AG08395 (cell line): Measurements from ENCODE around the gene AGPAT4.
A peak's percentile ranks its signal among the peaks of the same experiment; 100 is the strongest.
"Not testable (repeated sequence)": the region's sequence is repeated elsewhere in the genome, so short reads cannot be mapped to it uniquely, and the experiment has no call there.

Experiments
- DNase-seq: peaks from one replicate; pipeline ENCODE4 v3.0.0; 2012; ENCODE audit warnings: mixed read lengths, low spot score

AGPAT4 gene, protein sequence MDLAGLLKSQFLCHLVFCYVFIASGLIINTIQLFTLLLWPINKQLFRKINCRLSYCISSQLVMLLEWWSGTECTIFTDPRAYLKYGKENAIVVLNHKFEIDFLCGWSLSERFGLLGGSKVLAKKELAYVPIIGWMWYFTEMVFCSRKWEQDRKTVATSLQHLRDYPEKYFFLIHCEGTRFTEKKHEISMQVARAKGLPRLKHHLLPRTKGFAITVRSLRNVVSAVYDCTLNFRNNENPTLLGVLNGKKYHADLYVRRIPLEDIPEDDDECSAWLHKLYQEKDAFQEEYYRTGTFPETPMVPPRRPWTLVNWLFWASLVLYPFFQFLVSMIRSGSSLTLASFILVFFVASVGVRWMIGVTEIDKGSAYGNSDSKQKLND

DNA sequence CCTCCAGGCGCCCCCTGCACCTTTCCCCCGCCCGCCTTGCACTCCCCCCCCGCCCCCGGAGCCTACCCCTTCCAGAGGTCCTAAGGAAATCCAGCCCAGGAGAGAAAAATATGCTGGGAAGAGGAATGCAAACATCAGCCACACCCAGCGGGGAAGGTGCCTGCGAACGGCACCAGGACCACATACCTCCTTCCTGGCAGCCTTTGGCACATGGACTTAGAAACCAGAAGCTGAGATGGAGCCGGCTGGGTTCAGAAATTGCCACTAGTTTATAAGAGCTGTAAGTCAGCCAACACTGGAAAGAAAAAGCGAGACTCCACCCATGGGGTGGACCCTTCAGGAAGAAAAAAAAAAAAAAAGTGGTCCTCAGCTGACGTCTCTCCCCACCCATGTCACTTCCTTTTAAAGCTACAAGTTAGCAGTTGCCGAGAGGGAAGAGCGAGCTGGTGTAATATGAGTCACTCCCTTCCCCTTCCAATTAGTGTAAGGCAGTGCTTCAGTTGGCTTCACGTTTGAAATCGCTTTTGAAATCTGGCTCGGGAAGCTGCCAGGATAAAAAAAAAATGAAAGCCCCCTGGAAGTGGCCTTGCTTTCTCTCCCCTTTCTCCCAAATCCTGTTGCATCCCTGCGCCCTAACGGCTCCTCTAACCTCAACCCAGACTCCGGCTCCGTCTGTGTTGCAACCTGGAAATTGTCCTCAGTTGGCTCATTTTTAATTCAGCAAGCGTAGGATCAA, at the start of gene AGPAT4:
Gene AGPAT4 (minus strand): TSS at position 310 of the 736 bp plus-strand sequence. CDS start 41,848 bp downstream, outside the sequence.
- peak; percentile 97 for DNase-seq

DNA sequence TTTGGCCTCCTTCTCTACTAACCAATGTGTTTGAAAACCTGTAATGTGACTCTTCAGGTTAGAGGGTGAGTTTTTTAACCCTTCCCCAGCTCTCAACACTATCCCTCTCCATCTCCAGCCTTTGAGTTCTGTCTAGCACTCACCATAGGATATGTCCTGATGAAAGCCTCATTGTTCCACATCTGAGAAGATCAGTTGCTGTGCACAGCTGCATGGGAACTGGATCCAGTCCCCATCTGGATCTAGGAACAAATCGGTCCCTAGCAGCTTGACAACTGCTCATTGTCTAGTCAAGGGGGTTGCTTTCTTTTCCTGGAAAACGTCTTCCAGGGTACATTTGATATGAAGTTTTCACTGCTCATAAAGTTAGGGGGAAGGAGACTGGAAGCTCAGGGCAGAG, 45.4 kb upstream of the AGPAT4 start:
- DNase-seq, result no peak

DNA sequence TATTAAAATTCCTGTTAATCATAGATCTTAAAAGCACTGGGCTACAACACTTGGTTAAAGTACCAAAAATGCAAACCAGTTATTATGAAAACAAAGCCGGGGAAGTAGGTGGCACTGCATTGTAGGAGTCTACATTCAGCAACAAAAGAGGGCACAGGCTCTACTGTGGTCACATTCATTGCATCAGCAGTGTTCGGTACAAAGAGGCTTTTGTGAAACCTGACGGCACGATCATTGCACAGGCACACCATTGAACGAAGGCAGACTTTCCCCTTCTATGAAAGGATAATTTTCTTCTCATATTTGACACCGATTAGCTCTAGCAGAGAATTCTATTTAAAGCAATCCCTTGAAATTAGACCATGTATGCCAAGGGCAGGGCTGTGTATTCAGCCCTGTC, 44.6 kb upstream of the AGPAT4 start:
- no peak for DNase-seq

DNA sequence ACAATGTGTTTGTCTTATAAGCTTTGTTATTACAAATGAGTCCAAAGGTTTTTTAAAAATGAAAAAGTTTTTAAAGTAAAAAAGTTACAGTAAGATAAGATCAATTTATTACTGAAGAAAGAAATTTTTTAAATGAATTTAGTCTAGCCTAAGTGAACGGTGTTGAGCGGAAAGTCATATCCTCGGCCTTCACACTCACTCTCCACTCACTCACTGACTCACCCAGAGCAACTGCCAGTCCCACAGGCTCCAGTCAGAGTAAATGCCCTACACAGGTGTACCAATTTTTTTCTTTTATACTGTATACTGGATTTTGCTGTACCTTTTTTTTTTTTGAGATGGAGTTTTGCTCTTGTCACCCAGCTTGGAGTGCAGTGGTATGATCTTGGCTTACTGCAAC, 42.7 kb upstream of the AGPAT4 start:
- DNase-seq, result no peak

DNA sequence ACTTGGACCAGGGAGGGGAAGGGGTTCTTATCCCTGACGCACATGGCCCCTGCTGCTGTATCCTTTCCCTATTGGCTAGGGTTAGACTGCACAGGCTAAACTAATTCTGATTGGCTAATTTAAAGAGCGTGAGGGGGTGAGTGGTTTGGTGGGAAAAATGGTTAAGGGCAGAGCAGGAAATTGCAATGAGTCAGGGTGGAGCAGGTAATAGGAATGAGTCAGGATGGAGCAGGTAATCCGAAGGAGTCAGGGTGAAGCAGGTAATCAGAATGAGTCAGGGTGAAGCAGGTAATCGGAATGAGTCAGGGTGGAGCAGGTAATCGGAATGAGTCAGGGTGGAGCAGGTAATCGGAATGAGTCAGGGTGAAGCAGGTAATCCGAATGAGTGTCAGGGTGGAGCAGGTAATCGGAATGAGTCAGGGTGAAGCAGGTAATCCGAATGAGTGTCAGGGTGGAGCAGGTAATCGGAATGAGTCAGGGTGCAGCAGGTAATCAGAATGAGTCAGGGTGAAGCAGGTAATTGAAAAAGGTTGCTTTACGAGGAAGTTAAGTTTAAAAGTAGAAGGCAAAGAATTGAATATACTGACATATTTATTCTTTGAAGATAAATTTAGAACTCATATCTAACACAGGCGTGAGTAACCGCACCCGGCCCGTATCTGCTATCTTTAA, 41.5 kb upstream of the AGPAT4 start:
- DNase-seq, result not testable (repeated sequence)

DNA sequence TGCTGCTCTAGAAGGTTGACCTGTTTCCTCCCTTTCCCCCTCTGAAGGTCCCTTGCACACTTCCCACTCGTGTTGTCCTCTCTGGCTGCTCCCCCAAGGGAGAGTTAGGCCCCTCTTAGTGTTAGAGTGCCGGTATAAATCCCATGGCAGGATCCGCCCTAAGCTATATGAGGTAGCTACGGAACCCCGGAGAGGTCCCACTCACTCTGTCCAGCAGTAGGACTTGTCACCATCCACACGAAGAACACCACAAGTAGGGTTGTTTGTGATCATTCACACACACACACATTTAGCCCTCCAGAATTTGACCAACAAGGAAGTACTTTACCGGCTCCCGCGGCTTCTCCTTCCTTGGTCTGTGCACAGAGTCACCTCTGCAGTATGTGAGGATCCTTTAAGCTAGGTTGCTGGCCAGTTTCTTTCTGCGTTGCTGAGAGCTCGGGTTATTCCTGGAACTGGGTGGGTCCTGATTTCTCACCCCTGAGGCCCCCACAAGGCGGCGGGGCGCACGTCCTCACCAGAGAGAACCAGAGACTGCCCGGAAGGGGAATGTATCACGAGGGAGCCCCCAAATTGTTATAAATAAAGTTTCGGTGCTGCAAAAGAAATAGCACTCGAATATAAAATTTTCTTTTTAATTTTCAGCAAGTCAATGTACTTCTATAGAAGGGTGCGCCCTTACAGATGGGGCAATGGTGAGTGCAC, 40.8 kb upstream of the AGPAT4 start:
- DNase-seq, result not testable (repeated sequence)

DNA sequence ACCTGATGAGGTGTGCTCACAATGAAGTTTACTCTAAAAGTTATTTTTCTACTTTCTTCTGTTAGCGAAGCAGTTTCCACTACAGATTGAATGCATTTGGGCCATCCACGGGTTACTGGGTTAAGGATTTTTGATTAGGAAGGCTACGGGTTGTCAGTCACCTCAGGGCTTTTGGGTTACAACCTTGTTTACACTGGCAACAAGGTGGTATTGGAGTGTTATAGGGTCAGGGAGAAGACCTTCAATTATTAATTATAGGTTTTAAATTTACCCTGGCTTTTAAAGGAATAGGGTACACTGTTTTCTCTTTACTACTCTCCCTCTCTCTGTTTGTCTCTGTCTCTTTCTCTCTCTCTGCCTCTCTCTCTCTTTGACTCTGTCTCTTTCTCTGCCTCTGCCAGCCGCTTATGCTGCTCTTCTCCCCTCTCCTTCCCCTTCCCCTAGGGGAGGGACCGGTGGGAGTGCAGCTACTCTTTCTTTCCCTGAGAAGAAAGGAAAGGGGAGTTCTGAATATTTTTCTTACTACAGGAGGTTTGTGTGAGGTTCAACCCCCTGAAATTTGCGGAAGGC, 40.2 kb upstream of the AGPAT4 start:
- no peak for DNase-seq

DNA sequence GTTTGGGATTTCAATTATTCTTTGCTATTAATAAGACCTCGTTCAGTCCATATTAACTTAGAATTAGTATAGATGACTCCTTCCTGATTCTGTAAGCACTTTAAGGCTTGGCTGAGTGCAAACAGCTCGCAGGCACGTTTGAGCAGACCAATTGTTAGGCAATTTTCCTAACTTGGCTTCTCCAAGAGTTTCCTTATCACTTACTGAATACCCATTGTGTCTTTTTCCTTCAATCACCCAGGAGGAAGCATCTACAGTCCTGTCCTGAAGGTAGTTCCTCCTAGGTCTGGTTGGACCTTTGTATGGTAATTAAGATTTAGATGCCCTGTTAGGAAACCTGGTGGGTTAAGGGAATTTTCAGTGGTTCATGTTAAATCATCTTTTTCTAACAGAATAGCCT, 39.6 kb upstream of the AGPAT4 start:
- DNase-seq, result not testable (repeated sequence)

DNA sequence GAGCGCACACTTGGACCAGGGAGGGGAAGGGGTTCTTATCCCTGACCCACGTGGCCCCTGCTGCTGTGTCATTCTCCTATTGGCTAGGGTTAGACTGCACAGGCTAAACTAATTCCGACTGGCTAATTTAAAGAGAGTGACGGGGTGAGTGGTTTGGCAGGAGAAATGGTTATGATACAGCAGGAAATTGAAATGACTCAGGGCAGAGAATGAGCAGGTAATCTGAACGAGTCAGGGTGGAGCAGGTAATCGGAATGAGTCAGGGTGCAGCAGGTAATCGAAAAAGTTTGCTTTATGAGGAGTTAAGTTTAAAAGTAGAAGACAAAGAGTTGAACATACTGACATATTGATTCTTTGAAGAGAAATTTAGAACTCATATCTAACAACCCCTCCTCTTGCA, 35.9 kb upstream of the AGPAT4 start:
- DNase-seq, result not testable (repeated sequence)

DNA sequence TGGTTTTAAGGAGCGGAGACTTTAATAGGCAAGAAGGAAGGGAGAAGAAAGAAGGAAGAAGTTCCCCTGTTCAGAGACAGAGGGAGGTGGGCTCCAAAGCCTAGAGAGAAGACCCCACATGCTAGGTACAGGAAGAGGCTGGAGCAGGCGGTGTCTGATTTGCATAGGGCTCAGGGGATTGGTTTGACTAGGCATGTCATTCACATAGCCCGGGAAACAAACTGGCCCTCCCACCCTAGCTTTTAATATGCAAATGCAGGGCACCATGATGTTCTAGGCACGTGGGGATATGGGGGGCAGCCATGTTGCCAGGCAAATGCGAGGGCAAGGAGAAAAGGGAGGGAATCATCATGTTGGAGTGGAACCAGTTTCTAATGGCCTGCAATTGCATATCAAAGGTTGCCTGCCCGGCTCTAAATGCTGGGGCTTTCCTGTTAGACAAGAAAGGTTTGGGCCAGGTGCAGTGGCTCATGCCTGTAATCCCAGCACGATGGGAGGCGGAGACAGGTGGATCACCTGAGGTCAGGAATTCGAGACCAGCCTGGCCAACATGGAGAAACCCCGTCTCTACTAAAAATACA, 34.3 kb upstream of the AGPAT4 start:
- DNase-seq, result no peak

DNA sequence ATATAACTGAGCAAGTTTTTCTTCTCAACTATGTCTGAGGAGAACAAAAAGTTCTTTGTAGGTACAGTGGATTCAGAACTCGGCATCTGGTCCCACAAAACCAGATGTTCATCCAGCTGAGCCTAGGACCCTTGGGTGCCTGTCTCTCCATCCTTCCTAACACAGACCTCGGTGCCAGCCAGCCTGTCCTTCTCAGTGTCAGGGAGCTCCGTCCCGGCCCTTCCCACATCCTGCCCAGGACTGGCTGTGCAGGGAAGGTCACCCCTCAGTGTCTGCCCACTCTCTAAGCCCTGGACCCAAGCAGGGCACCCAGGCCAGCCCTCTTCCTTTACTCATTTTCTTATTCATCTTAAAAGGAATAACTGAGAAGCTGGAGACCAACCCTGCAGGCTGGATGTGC, 32.0 kb upstream of the AGPAT4 start:
- DNase-seq, result no peak

DNA sequence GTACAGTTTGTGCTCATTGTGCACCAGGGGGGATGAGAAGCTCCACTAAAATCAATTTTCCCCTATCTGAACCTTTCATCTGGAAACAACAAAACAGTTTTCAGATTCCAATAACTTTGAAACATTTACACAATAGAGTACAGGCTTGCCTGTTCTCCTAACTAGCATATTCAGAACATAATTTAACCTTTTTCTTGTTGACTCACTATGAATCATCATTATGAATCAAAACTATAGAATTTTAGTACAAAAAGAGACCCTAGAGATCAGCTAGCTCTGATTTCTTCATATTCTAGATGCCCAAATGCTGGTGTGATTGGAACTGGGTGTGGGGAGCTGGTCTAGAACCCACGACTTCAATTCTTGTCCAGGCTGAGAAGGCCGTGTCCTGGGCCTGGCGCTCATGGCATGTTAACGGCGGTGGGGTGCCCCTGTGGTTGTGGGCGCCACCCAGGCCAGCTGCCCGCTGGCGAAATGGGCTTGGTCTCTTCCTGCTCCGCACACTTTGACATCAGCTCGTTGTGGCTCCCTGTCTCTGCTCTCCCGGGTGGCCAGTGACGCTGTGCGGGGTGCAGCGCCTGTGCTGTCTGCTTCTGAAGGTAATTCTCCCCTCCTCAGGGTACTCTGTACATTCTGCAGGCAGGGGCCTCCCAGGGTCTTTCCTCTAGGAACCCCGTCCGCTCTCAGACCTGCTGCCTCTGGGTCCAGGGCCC, 29.9 kb upstream of the AGPAT4 start:
- peak; percentile 13 for DNase-seq

DNA sequence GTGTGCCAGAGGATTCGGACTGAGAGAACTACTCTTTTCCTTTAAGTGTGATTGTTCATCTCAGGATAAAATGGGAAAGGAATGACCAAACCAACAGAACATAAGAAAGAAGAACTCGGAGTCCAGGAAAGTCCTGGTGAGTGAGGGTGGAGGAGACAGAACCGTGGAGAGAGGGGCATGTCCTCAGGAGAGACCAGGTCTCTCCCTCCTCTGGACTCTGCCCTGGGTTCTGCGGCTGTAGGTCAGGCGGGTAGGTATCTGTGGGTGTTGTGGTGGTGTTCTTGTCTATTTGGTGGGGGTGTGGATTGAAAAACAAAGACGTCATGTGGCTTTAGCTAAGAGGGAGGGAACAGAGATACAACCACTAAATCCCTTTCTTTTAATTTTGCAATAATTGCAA, 29.1 kb upstream of the AGPAT4 start:
- DNase-seq, result no peak

DNA sequence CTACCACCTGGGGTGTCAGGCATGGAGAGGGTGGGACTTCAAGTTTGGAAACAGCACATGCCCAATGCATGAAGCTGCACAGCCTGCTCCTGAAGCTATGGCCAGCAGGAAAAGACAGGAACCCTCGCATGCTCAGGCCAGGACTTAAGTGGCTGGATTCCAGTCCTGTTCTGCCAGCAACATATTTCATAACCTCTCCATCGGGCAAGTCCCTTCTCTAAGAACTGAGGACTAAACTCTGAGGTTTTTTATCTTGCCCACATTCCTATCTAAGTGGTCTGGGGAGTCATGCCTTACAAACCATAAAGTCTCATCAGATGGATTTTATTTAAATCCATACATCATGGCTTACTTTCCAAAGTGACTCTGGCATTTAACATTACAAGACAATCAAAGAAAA, 27.5 kb upstream of the AGPAT4 start:
- peak; percentile 83 for DNase-seq

DNA sequence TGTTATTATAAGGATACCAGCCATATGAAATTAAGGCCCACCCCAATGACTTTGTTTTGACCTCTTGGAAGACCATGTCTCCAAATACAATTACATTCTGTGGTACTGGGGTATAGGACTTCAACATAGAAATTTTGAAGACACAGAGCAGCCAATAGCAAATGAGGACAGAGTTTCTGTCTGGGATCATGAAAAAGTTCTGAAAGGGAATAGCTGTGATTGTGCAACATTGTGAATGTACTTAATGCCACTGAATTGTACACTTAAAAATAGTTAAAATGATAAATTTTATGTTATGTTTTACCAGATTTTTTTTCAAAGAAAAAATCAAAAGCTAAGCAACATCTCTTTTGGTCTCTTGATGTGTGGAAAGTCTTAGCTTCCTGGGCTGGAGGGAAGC, 27.0 kb upstream of the AGPAT4 start:
- DNase-seq, result no peak

DNA sequence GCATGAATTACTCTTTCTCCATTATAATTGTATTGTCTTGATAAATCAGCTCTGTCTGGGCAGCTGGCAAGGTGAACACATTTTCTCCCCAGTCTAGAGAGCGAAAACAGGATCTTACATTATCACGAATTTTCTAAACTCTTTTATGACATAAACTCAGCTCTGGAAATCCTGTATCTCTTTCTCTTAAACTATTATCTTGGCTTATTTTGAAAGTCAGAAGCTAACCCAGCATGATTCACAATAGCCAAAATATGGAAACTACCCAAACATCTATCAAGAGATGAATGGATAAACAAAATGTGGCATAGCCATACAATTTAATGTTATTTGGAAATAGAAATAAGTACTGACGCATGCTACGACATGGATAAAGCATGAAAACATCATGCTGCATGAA, 25.9 kb upstream of the AGPAT4 start:
- DNase-seq, result no peak

DNA sequence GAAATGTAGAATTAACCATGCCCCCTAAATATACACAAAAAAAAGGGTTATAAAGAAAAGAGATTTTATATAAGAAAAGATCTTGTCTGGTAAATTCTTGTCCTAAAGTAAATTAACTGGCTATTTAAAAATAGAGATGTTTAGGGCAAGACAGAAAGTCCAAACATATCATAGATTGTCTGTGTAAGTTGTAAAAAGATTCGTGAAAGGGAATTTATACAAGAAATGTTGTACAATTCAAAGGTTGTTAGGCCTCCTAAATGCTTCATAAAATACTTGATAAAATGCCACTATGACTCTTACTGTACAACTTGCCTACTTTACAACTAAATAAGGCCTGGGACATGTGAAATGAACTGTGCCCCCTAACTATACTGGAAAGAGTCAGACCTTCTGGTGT, 21.9 kb upstream of the AGPAT4 start:
- DNase-seq, result no peak

DNA sequence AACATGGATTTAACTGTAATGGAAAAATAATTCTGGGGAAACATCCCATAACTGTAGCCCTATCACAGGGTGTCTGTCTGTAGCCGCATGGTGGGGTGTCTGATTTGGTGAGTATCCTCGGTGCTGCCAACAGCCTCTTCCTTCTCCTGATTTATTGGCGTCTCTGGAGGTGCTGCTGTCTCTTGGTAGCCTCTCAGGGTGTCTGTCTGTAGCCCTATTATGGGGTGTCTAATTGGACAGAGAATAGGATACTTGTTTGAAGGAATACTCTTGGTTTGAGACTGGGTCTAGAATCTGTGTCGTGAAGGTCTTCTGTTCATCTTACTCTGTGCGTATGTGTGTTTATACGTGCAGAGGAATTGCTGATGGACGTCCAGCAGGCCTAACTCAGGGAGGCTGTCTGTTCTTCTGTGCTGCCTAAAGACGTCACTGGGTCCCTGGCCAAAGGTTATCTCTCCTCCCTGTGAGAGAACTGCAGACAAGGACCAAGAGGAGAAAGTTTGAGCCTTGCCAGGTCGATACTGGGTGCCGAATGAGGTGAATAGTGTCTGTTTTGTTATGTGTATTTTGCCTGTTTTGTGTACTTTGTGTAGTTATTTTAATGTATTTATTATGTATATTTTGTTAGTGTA, 18.9 kb upstream of the AGPAT4 start:
- no peak for DNase-seq

DNA sequence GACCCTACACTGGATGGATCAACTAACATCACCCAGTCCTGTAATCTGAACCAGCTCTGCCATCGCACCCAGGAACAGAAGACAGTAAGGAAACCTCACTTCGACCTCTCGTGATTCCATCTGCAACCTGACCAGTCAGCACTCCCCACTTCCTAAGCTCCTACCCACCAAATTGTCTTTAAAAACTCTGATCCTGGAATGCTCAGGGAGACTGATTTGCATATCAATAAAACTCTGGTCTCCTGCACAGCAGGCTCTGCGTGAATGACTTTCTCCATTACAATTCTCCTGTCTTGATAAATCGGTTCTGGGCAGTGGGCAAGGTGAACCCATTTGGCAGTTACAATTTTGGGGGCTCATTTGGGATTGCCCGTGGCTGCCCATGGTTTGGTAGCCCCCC, 18.3 kb upstream of the AGPAT4 start:
- no peak for DNase-seq

DNA sequence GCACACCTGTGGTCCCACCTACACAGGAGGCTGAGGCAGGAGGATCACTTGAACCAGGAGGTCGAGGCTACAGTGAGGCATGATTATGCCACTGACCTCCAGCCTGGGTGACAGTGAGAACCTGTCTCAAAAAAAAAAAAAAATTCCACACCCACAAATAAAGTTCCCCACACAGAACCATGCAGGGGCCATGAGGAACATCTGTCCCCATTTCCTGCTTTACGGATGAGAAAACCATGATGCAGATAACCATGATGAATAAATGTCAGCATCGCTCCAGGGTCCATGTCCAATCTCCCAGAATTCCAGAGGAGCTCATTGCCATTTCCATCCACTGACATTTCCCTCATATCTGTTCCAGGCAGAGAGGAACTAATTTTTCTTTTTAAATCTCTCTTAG, 16.9 kb upstream of the AGPAT4 start:
- no peak for DNase-seq

DNA sequence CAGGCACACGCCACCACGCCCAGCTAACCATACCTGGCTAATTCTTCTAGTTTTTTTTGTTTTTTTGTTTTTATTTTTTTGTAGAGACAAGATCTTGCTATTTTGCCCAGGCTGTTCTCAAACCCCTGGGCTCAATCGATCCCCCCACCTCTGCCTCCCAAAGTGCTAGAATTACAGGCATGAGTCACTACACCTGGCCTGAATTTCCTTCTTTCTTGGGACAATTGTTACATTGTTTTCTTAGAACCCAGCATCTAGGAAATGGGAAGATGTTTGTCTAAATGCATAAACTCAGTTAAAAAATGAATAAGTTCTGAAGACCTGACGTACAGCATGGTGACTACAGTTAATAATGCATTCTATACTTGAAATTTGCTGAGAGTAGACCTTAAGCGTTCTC, 10.8 kb upstream of the AGPAT4 start:
- no peak for DNase-seq
